ENCODE data around the gene FTH1.
A peak's percentile ranks its signal among the peaks of the same experiment; 100 is the strongest.

GRCh38 chr11:61967116-61967923 is at the start of gene FTH1:
- TF ChIP-seq CTCF (IDR thresholded peaks at IDR 0.05) (no peak), GATA2 (CRISPR knock-in tag; IDR thresholded peaks at IDR 0.05) (no peak), EP300 (IDR thresholded peaks at IDR 0.05; ENCODE audit: borderline replicate concordance in 1 of 2, low read depth in 1 of 2, low read length in 1 of 2) (peak; percentile 8 to 29; a peak in 2 of 4 replicates), NRF1 (IDR thresholded peaks at IDR 0.05; ENCODE audit: low read depth, low read length) (no peak)
